PFSK-1 (cell line): Measurements from ENCODE around the gene NAALADL2.

Source experiments
- FOXP2 ChIP-seq: optimal IDR thresholded peaks from 2 replicates; pipeline ENCODE3; 2011; ENCODE audit warnings: borderline replicate concordance, control low read depth, inconsistent platforms; ENCODE audit not compliant: insufficient read depth; ENCODE audit errors: extremely low read length, extremely low read depth
- POLR2AphosphoS5 ChIP-seq: IDR thresholded peaks from 2 replicates; pipeline ENCODE4 v1.6.1; 2012; ENCODE audit warnings: low read depth, mild to moderate bottlenecking, control low read depth, low read length, moderate library complexity
- TAF1 ChIP-seq: IDR thresholded peaks from 2 replicates; pipeline ENCODE4 v1.6.1; 2012; ENCODE audit warnings: low read length, control low read depth, borderline replicate concordance; ENCODE audit not compliant: insufficient read depth

DNA sequence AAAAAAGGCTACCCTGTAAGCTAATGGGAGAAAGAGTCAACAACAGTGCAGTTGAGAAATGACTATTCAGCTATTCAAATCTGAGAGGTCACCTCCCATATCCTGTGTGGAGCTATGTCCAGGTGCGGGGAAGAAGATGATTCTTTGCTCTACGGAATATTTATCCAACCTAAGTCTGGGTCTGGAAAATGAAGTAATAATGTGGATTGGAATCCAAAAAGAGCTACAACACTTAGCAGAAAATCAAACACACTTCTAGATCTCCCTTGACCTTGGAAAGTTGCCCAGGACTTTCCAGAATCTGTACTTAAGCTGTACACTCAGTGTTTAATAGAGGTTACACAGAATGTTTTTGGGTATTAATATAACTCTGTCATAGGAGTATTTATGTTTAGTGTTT is 251.9 kb downstream of the NAALADL2 start:
- TF ChIP-seq POLR2AphosphoS5 (no peak), TAF1 (no peak), FOXP2 (no peak)
